ENCODE results near the gene SFI1. TPM values are rescaled to one million over a fixed set of nuclear protein-coding genes. Genes with fewer than 3 reads are reported as not detected.
"Not testable (repeated sequence)": the region's sequence is repeated elsewhere in the genome, so short reads cannot be mapped to it uniquely, and the experiment has no call there.

Gene SFI1
- total RNA-seq, 1 donor from 2014 or later: 38.0 TPM

GRCh38 chr22:31488988-31489617 lies 7.2 kb upstream of the SFI1 start:
- no peak for TF ChIP-seq CTCF (IDR thresholded peaks at IDR 0.05)
- Histone ChIP-seq H3K36me3 (peaks cover 30% of the 10 kb centered on the region), H3K27me3 (no peaks in the 10 kb centered on the region), H3K9me3 (no peaks in the 10 kb centered on the region), H3K4me3 (peak overlapping the region; percentile 90), H3K27ac (peak overlapping the region; percentile 98), H3K4me1 (peaks cover 27% of the 10 kb centered on the region)
- DNase-seq (peak; percentile 74), ATAC-seq (peak; percentile 32)
- intact Hi-C loops (cut with DNase I): no loop called here

DNA sequence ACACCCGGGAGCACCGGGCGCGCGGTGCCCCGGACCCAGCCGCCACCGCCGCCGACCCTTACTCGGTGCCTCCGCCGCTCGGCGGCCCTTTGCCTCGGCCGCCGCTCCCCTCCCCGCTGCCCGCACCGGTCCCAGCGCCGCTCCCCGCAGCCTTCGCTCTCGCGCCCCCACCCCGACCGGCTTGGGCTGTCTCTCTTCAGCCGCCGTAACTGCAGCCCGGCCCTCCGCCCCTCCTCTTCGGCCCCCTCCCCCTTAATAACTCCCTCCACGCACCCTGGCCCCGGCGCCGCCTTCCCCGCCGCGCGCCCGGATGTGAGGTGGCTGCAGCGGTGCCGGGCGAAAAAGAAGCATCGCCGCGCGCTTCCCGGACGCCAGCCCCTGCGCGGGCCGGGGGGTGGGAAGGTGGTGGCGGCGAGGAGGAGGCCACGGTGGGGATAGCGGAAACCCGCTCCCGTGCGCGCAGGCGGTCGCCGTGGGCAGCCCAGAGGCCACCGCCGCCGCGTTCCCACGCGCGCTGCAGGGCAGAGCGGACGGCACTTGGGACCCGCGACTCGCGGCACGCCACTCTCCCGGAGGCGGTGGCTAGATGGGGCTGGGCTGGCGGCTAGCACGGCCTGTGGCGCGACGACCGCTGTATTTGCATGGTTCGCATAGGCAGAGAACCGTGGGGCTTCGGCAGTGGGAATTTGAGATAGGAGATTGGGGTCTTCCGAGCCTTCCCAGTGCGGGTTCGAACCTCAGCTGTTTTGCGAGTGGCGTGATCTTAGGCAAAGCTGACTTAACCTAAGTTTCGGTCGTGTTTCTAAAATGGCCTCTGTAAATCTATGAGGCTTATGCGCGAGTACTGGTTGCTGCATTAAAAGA lies 6.5 kb upstream of the SFI1 start, which contains the start of gene EIF4ENIF1:
TSS of gene EIF4ENIF1 (minus strand) at position 211 of the 864 bp plus-strand sequence. CDS start 1,124 bp downstream, outside the sequence.
- Histone ChIP-seq H3K9me3 (no peaks in the 10 kb centered on the region), H3K4me1 (peaks cover 27% of the 10 kb centered on the region), H3K4me3 (peak within 1 kb of the TSS; percentile 90), H3K36me3 (peaks cover 22% of the 10 kb centered on the region), H3K27me3 (no peaks in the 10 kb centered on the region), H3K27ac (peak within 1 kb of the TSS; percentile 98)
- TF ChIP-seq CTCF (IDR thresholded peaks at IDR 0.05): no peak
- DNase-seq (peak; percentile 94), ATAC-seq (peak; percentile 97)
- intact Hi-C loops (cut with DNase I): no loop called here

GRCh38 chr22:31490496-31490925 lies 5.8 kb upstream of the SFI1 start:
- ATAC-seq: peak; percentile 79
- H3K27me3 ChIP-seq: no peaks in the 10 kb centered on the region
- H3K36me3 ChIP-seq: peaks cover 16% of the 10 kb centered on the region
- no peaks in the 10 kb centered on the region for H3K9me3 ChIP-seq
- intact Hi-C loops (cut with DNase I): no loop called here
- H3K4me3 ChIP-seq: peak overlapping the region; percentile 90
- DNase-seq: peak; percentile 72
- peak; percentile 7 for TF ChIP-seq CTCF (IDR thresholded peaks at IDR 0.05)
- H3K27ac ChIP-seq: peak overlapping the region; percentile 98
- peaks cover 33% of the 10 kb centered on the region for H3K4me1 ChIP-seq

- ATAC-seq (no peak), DNase-seq (no peak)
- intact Hi-C loops (cut with DNase I): no loop called here
- Histone ChIP-seq H3K36me3 (peaks cover 10% of the 10 kb centered on the region), H3K4me3 (peak overlapping the region; percentile 90), H3K4me1 (peaks cover 33% of the 10 kb centered on the region), H3K27ac (peak overlapping the region; percentile 98), H3K27me3 (no peaks in the 10 kb centered on the region), H3K9me3 (no peaks in the 10 kb centered on the region)
- TF ChIP-seq CTCF (IDR thresholded peaks at IDR 0.05): no peak
These were observed 4.9 kb upstream of the SFI1 start for GRCh38 chr22:31491218-31491962.

DNA sequence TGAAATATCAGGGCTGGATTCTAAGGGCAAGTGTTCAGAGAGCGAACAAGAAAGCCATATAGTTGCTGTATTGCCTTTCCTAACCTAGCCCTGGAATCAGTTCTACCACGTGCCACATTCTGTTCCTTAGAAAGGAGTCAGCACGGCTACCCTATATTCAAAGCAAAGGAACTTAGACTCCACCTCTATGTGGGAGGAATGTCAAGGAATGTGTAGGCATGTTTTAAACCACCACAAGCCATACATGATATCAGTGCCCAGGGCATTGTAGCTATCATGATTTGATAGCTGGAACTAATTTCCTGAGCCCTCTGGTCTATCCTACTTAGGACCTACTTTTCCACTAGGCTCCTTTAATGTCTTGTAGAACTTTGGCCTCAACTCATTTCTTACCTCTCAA lies 4.2 kb upstream of the SFI1 start:
- intact Hi-C loops (cut with DNase I): no loop called here
- H3K36me3 ChIP-seq: peaks cover 6% of the 10 kb centered on the region
- TF ChIP-seq CTCF (IDR thresholded peaks at IDR 0.05): no peak
- DNase-seq (no peak), ATAC-seq (no peak)
- H3K9me3 ChIP-seq: no peaks in the 10 kb centered on the region
- peaks cover 33% of the 10 kb centered on the region for H3K4me1 ChIP-seq
- H3K27ac ChIP-seq: no peak overlapping the region
- no peaks in the 10 kb centered on the region for H3K27me3 ChIP-seq
- H3K4me3 ChIP-seq: no peak overlapping the region

DNA sequence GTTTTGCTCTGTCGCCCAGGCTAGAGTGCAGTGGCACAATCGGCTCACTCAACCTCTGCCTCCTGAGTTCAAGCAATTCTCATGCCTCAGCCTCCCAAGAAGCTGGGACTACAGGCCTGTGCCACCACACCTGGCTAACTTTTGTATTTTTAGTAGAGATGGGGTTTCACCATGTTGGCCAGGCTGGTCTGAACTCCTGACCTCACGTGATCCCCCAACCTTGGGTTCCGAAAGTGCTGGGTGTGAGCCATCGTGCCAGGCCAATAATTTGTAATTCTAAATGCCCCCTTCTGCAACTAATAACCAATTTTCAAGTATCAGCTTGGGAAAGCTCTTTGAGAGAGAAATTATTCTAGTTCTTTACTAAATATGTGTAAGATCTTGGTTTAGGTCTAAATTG lies 3.0 kb upstream of the SFI1 start:
- intact Hi-C loops (cut with DNase I); H3K27me3 ChIP-seq; H3K27ac ChIP-seq; ATAC-seq; H3K9me3 ChIP-seq; H3K36me3 ChIP-seq; H3K4me3 ChIP-seq; DNase-seq: not testable (repeated sequence)
- peaks cover 21% of the 10 kb centered on the region for H3K4me1 ChIP-seq

Data from upper lobe of right lung (tissue), 1 donor.